NB4 (cell line): ENCODE results near the gene FAM89A.
"Not testable (repeated sequence)": the region's sequence is repeated elsewhere in the genome, so short reads cannot be mapped to it uniquely, and the experiment has no call there.

Source experiments
- DNase-seq: peaks from one replicate; pipeline ENCODE4 v3.0.0; 2010; ENCODE audit warnings: low read depth
- H3K4me3 ChIP-seq: one replicate; pipeline ENCODE4 v1.5.1; 2011; ENCODE audit warnings: mild to moderate bottlenecking, low read depth, low read length, moderate library complexity
- CTCF ChIP-seq: IDR thresholded peaks from one replicate; pipeline ENCODE4 v1.5.1; 2012; ENCODE audit warnings: low read depth, low read length
- MAX ChIP-seq: IDR thresholded peaks from 2 replicates; pipeline ENCODE4 v1.6.1; 2011; ENCODE audit warnings: low read depth, low read length
- MYC ChIP-seq: IDR thresholded peaks from 2 replicates; pipeline ENCODE4 v1.6.1; 2011; ENCODE audit warnings: low read depth, low read length
- POLR2A ChIP-seq: IDR thresholded peaks from 2 replicates; pipeline ENCODE4 v1.6.1; 2011; ENCODE audit warnings: mild to moderate bottlenecking; ENCODE audit not compliant: insufficient read length; ENCODE audit errors: extremely low read depth

Gene FAM89A

DNA sequence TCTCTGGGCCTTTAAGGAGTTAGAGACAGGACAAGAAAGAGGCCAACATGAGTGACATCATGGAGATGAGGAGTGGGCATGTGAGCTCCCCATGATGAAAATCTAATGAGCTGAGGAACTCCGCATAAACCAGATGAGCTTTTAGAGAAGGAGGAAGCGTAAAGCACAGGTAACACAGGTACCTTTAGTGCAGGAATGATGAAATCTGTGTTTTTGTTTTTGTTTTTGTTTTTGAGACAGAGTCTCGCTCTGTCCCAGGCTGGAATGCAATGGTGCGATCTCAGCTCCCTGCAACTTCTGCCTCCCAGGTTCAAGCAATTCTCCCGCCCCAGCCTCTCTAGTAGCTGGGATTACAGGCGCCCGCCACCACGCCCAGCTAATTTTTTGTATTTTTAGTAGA, 12.7 kb upstream of the FAM89A start:
- DNase-seq, result no peak
- TF ChIP-seq CTCF, result no peak
- no peak for TF ChIP-seq MAX
- TF ChIP-seq POLR2A, result no peak
- no peak for TF ChIP-seq MYC

GRCh38 chr1:231050932-231051331, 10.9 kb upstream of the FAM89A start:
- not testable (repeated sequence) for DNase-seq, H3K4me3 ChIP-seq

More for the DNA sequence above, 12.7 kb upstream of the FAM89A start:
- no peak overlapping the region for H3K4me3 ChIP-seq

- DNase-seq, result no peak
- no peak overlapping the region for H3K4me3 ChIP-seq
- TF ChIP-seq MYC (no peak), MAX (no peak), CTCF (no peak), POLR2A (no peak)
Observed at GRCh38 chr1:231050395-231050794, 10.3 kb upstream of the FAM89A start.

GRCh38 chr1:231049121-231049979, 9.3 kb upstream of the FAM89A start:
- TF ChIP-seq CTCF (no peak), POLR2A (no peak), MYC (no peak)
- DNase-seq, result peak; percentile 21

GRCh38 chr1:231048419-231048818, 8.4 kb upstream of the FAM89A start:
- H3K4me3 ChIP-seq, DNase-seq: not testable (repeated sequence)

More at GRCh38 chr1:231049121-231049979, 9.3 kb upstream of the FAM89A start:
- no peak overlapping the region for H3K4me3 ChIP-seq

DNA sequence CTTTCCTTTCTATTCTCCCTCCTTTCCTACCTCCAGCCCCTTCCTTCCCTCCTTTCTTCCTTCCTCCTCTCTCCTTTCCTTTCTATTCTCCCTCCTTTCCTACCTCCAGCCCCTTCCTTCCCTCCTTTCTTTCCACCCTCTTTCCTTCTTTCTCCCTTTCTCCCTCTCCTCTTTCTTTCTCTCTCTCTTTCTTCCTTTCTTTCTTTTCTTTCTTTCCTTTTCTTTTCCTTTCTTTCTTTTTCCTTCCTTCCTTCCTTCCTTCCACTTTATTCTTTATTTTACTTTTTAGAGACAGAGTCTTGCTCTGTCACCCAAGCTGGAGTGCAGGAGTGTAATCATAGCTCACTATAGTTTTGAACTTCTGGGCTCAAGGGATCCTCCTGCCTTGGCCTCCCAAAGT, 7.5 kb upstream of the FAM89A start:
- H3K4me3 ChIP-seq, DNase-seq: not testable (repeated sequence)

- H3K4me3 ChIP-seq, result no peak overlapping the region
- no peak for TF ChIP-seq POLR2A
- TF ChIP-seq CTCF, result no peak
- TF ChIP-seq MYC, result no peak
- TF ChIP-seq MAX, result no peak
- no peak for DNase-seq
Observed at GRCh38 chr1:231046730-231047395, 6.8 kb upstream of the FAM89A start.

DNA sequence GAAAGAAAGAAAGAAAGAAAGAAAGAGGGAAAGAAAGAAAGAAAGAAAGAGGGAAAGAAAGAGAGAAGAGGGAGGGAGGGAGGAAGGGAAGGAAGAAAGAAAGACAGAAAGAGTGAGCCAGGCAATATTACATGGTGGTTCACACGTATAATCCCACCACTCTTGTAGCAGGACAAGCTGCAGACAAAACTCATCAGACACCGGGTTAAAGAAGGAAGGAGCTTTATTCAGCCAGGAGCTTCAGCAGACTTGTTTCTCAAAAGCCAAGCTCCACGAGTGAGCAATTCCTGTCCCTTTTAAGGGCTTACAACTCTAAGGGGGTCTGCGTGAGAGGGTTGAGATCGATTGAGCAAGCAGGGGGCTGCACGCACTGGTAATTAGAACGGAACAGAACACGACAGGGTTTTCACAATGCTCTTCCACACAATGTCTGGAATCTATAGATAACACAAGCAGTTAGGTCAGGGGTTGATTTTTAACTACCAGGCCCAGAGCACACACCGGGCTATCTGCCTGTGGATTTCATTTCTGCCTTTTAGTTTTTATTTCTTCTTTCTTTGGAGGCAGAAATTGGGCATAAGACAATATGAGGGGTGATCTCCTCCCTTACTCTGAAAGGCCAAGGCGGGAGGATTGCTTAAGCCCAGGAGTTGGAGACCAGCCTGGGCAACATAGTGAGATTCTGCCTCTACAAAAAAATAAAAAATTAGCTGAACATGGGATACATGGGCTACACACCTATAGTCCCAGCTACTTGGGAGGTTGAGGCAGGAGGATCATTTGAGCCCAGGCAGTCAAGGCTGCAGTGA, 6.1 kb upstream of the FAM89A start:
- not testable (repeated sequence) for DNase-seq, H3K4me3 ChIP-seq
